HepG2 (cell line): ENCODE measurements around the gene RALB. TPM values are rescaled to one million over a fixed set of nuclear protein-coding genes. Genes with fewer than 3 reads are reported as not detected.
A peak's percentile ranks its signal among the peaks of the same experiment; 100 is the strongest.

ENCODE experiments used
- EEA1 ChIP-seq: sonication (generic); formaldehyde crosslinking; IDR thresholded peaks from 2 replicates; pipeline ENCODE4 v1.5.1; 2020; ENCODE audit warnings: mild to moderate bottlenecking, missing genetic modification reagents, borderline replicate concordance
- EP300 ChIP-seq, 3 experiments: sonication (generic) in 1 of 3; formaldehyde crosslinking in 1 of 3; IDR thresholded peaks; 2 replicates each; pipeline versions ENCODE4 v1.5.1 to v1.6.1; 2011 to 2020; ENCODE audit warnings: low read depth in 2 of 3, low read length in 2 of 3, borderline replicate concordance in 1 of 3, improper control_type of control experiment in 1 of 3, mild to moderate bottlenecking in 1 of 3, missing genetic modification reagents in 1 of 3, moderate library complexity in 1 of 3
- HMGA1 ChIP-seq: sonication (generic); formaldehyde crosslinking; conservative IDR thresholded peaks from 2 replicates; pipeline ENCODE4 v1.4.0; 2020; ENCODE audit warnings: missing genetic modification reagents
- STAG1 ChIP-seq: sonication (generic); formaldehyde crosslinking; IDR thresholded peaks from 2 replicates; pipeline ENCODE4 v1.4.0; 2020; ENCODE audit warnings: missing genetic modification reagents
- ZBTB3 ChIP-seq: sonication (generic); formaldehyde crosslinking; IDR thresholded peaks from 2 replicates; pipeline ENCODE4 v1.4.0; 2020; ENCODE audit warnings: low read depth, mild to moderate bottlenecking, moderate library complexity, missing genetic modification reagents, borderline replicate concordance
- ZFP36L2 ChIP-seq: sonication (generic); formaldehyde crosslinking; IDR thresholded peaks from 2 replicates; pipeline ENCODE4 v1.4.0; 2020; ENCODE audit warnings: missing genetic modification reagents
- ZNF17 ChIP-seq: sonication (generic); formaldehyde crosslinking; IDR thresholded peaks from 2 replicates; pipeline ENCODE4 v1.5.0; 2020; ENCODE audit warnings: mild to moderate bottlenecking, missing genetic modification reagents
- ZNF382 ChIP-seq: sonication (generic); formaldehyde crosslinking; IDR thresholded peaks from 2 replicates; pipeline ENCODE4 v1.5.0; 2020; ENCODE audit warnings: missing genetic modification reagents, mild to moderate bottlenecking, borderline replicate concordance
- polyA plus RNA-seq, 8 experiments: library from polyadenylated mRNA; depleted of rRNA in 3 of 8; stranded (reverse) in 7 of 8; unstranded in 1 of 8; fragments of >200 nt; fragmentation: Illumina TruSeq in 4 of 8; extraction: Trizol in 4 of 8; gene quantifications; 2 replicates each; pipeline versions ENCODE4 v1.2.1 to v1.2.3, GENCODE V29; 2011 to 2016; ENCODE audit warnings: low read depth in 4 of 8, missing spikeins in 1 of 8, mixed read lengths in 1 of 8; ENCODE audit not compliant: insufficient read depth in 1 of 8
- total RNA-seq, 5 experiments: library from RNA; depleted of rRNA; stranded (reverse); fragments of >200 nt; fragmentation: Illumina TruSeq; extraction: Trizol; gene quantifications; 2 replicates each; pipeline ENCODE4 v1.2.3, GENCODE V29; 2016; ENCODE audit warnings: low read depth in 1 of 5
- TF ChIP-seq, protein P1 (sequence below), 2 experiments: fragments of 450-650 bp in 1 of 2; sonication (generic) in 1 of 2; formaldehyde crosslinking; IDR thresholded peaks; 2 replicates each; pipeline versions ENCODE4 v1.5.0 to v1.8.0; 2020 to 2022; ENCODE audit warnings: mild to moderate bottlenecking in 1 of 2, missing genetic modification reagents in 1 of 2
- TF ChIP-seq, protein P2 (sequence below): sonication (generic); formaldehyde crosslinking; IDR thresholded peaks from 2 replicates; pipeline ENCODE4 v1.4.0; 2020; ENCODE audit warnings: missing genetic modification reagents, borderline replicate concordance
- TF ChIP-seq, protein P3 (sequence below): sonication (generic); formaldehyde crosslinking; IDR thresholded peaks from 2 replicates; pipeline ENCODE4 v1.4.0; 2020; ENCODE audit warnings: mild to moderate bottlenecking, missing genetic modification reagents
- TF ChIP-seq, protein P4 (sequence below), 2 experiments: sonication (generic) in 1 of 2; formaldehyde crosslinking in 1 of 2; IDR thresholded peaks; 2 replicates each; pipeline versions ENCODE4 v1.4.0 to v1.6.1; 2018 to 2020; ENCODE audit warnings: missing genetic modification reagents in 2 of 2, borderline replicate concordance in 1 of 2, low read depth in 1 of 2, mild to moderate bottlenecking in 1 of 2, missing biosample characterization in 1 of 2
- TF ChIP-seq, protein P5 (sequence below): sonication (generic); formaldehyde crosslinking; IDR thresholded peaks from 2 replicates; pipeline ENCODE4 v1.5.0; 2020; ENCODE audit warnings: missing genetic modification reagents

RALB gene
- total and polyA plus RNA-seq, 2 of the 13 experiments (the other 11 are each of a cell fraction or from before 2014, with no cell fraction given) = 37.8 to 43.2 TPM

DNA sequence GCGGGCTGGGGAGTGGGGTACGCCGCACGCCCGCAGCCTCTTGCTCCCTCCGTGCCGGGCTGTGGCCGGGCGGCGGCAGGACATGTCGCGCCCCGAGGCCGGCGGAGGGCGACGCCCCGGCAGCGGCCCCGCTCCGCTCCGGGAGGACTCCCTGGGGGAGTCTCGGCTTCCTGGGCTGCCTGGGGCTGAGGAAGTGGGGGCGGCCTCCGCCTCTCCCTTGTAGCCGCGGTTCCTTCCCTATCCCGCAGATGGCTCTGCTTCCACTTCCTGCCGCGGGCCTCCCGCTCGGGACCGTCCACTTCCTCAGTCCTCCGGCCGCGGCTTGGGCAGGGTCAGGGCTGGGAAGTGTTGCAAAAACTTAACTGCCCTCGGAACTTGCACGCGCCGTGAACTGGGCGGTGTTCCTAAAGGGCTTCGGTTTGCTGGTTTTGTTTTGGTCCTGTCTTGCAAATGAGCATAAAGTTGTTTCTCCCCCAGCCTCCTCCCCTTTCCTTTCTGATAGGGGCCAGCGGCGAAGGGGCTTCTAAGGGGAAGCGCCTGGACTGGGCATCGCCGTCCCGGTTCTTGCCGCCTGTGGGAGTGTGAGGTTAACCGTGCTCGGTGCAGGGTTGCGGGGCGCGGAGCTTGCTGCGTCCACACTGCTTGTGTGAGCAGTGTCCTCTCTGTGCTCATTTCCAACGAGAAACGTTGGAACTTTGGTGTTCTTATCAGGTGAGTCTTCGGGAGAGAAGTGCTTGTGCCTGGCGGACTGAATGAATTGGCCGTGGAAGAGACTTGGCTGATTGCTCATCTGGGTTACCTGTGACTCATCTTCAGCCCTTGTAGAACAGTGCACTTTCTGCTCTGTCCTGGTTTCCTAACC is 600 bp downstream of the RALB start (continued):
- TF ChIP-seq, protein P1, sequence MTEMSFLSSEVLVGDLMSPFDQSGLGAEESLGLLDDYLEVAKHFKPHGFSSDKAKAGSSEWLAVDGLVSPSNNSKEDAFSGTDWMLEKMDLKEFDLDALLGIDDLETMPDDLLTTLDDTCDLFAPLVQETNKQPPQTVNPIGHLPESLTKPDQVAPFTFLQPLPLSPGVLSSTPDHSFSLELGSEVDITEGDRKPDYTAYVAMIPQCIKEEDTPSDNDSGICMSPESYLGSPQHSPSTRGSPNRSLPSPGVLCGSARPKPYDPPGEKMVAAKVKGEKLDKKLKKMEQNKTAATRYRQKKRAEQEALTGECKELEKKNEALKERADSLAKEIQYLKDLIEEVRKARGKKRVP (CRISPR knock-in tag; IDR thresholded peaks at IDR 0.05) = peak in 1 of 2 experiments; percentile 42; a peak in 1 of 4 replicates
- TF ChIP-seq EP300 (IDR thresholded peaks at IDR 0.05; ENCODE audit: low read depth in 2 of 2, low read length in 2 of 2) (no peak), EP300 (CRISPR knock-in tag; IDR thresholded peaks at IDR 0.05; ENCODE audit: borderline replicate concordance) (no peak), ZNF382 (CRISPR knock-in tag) (no peak), EEA1 (CRISPR knock-in tag) (no peak), HMGA1 (CRISPR knock-in tag) (no peak), ZFP36L2 (CRISPR knock-in tag) (no peak), ZNF17 (CRISPR knock-in tag) (no peak), STAG1 (CRISPR knock-in tag) (peak; percentile 56), ZBTB3 (no peak)
- TF ChIP-seq, protein P2, sequence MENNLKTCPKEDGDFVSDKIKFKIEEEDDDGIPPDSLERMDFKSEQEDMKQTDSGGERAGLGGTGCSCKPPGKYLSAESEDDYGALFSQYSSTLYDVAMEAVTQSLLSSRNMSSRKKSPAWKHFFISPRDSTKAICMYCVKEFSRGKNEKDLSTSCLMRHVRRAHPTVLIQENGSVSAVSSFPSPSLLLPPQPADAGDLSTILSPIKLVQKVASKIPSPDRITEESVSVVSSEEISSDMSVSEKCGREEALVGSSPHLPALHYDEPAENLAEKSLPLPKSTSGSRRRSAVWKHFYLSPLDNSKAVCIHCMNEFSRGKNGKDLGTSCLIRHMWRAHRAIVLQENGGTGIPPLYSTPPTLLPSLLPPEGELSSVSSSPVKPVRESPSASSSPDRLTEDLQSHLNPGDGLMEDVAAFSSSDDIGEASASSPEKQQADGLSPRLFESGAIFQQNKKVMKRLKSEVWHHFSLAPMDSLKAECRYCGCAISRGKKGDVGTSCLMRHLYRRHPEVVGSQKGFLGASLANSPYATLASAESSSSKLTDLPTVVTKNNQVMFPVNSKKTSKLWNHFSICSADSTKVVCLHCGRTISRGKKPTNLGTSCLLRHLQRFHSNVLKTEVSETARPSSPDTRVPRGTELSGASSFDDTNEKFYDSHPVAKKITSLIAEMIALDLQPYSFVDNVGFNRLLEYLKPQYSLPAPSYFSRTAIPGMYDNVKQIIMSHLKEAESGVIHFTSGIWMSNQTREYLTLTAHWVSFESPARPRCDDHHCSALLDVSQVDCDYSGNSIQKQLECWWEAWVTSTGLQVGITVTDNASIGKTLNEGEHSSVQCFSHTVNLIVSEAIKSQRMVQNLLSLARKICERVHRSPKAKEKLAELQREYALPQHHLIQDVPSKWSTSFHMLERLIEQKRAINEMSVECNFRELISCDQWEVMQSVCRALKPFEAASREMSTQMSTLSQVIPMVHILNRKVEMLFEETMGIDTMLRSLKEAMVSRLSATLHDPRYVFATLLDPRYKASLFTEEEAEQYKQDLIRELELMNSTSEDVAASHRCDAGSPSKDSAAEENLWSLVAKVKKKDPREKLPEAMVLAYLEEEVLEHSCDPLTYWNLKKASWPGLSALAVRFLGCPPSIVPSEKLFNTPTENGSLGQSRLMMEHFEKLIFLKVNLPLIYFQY (CRISPR knock-in tag) = 0 out of 2 replicates have a peak, but pooled peaks have one; percentile 21
- TF ChIP-seq, protein P3, sequence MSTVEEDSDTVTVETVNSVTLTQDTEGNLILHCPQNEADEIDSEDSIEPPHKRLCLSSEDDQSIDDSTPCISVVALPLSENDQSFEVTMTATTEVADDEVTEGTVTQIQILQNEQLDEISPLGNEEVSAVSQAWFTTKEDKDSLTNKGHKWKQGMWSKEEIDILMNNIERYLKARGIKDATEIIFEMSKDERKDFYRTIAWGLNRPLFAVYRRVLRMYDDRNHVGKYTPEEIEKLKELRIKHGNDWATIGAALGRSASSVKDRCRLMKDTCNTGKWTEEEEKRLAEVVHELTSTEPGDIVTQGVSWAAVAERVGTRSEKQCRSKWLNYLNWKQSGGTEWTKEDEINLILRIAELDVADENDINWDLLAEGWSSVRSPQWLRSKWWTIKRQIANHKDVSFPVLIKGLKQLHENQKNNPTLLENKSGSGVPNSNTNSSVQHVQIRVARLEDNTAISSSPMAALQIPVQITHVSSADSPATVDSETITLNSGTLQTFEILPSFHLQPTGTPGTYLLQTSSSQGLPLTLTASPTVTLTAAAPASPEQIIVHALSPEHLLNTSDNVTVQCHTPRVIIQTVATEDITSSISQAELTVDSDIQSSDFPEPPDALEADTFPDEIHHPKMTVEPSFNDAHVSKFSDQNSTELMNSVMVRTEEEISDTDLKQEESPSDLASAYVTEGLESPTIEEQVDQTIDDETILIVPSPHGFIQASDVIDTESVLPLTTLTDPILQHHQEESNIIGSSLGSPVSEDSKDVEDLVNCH (CRISPR knock-in tag) = no peak
- TF ChIP-seq, protein P4, sequence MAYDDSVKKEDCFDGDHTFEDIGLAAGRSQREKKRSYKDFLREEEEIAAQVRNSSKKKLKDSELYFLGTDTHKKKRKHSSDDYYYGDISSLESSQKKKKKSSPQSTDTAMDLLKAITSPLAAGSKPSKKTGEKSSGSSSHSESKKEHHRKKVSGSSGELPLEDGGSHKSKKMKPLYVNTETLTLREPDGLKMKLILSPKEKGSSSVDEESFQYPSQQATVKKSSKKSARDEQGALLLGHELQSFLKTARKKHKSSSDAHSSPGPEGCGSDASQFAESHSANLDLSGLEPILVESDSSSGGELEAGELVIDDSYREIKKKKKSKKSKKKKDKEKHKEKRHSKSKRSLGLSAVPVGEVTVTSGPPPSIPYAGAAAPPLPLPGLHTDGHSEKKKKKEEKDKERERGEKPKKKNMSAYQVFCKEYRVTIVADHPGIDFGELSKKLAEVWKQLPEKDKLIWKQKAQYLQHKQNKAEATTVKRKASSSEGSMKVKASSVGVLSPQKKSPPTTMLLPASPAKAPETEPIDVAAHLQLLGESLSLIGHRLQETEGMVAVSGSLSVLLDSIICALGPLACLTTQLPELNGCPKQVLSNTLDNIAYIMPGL (CRISPR knock-in tag; IDR thresholded peaks at IDR 0.05; ENCODE audit: borderline replicate concordance in 1 of 2, low read depth in 1 of 2) = peak; percentile 2 to 93; a peak in 3 of 4 replicates
- TF ChIP-seq, protein P5, sequence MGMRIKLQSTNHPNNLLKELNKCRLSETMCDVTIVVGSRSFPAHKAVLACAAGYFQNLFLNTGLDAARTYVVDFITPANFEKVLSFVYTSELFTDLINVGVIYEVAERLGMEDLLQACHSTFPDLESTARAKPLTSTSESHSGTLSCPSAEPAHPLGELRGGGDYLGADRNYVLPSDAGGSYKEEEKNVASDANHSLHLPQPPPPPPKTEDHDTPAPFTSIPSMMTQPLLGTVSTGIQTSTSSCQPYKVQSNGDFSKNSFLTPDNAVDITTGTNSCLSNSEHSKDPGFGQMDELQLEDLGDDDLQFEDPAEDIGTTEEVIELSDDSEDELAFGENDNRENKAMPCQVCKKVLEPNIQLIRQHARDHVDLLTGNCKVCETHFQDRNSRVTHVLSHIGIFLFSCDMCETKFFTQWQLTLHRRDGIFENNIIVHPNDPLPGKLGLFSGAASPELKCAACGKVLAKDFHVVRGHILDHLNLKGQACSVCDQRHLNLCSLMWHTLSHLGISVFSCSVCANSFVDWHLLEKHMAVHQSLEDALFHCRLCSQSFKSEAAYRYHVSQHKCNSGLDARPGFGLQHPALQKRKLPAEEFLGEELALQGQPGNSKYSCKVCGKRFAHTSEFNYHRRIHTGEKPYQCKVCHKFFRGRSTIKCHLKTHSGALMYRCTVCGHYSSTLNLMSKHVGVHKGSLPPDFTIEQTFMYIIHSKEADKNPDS (CRISPR knock-in tag) = no peak
